ENCODE data around the gene NVL.

Gene NVL

GRCh38 chr1:224201853-224202252 lies 128.1 kb downstream of the NVL start:
- TF ChIP-seq CTCF (IDR thresholded peaks at IDR 0.05; ENCODE audit: borderline replicate concordance, control extremely low read depth, extremely low read depth, insufficient read depth, missing control alignments) = no peak
- no peak for DNase-seq (ENCODE audit: low spot score)
- in situ Hi-C loops (cut with MboI; ENCODE audit: low sequenced_read_pairs, unreplicated experiment) = no loop called here

GRCh38 chr1:224201383-224201782 lies 128.6 kb downstream of the NVL start:
- TF ChIP-seq CTCF (IDR thresholded peaks at IDR 0.05; ENCODE audit: borderline replicate concordance, control extremely low read depth, extremely low read depth, insufficient read depth, missing control alignments) = no peak
- in situ Hi-C loops (cut with MboI; ENCODE audit: low sequenced_read_pairs, unreplicated experiment) = no loop called here
- no peak for DNase-seq (ENCODE audit: low spot score)

GRCh38 chr1:224199679-224200078 lies 130.3 kb downstream of the NVL start:
- in situ Hi-C loops (cut with MboI; ENCODE audit: low sequenced_read_pairs, unreplicated experiment) = no loop called here
- TF ChIP-seq CTCF (IDR thresholded peaks at IDR 0.05; ENCODE audit: borderline replicate concordance, control extremely low read depth, extremely low read depth, insufficient read depth, missing control alignments) = no peak

GRCh38 chr1:224198572-224198971 lies 131.4 kb downstream of the NVL start:
- in situ Hi-C loops (cut with MboI; ENCODE audit: low sequenced_read_pairs, unreplicated experiment) = no loop called here
- DNase-seq (ENCODE audit: low spot score) = no peak
- TF ChIP-seq CTCF (IDR thresholded peaks at IDR 0.05; ENCODE audit: borderline replicate concordance, control extremely low read depth, extremely low read depth, insufficient read depth, missing control alignments) = no peak

More at GRCh38 chr1:224199679-224200078, 130.3 kb downstream of the NVL start:
- DNase-seq (ENCODE audit: low spot score) = peak; percentile 7

- no peak for DNase-seq (ENCODE audit: low spot score)
- in situ Hi-C loops (cut with MboI; ENCODE audit: low sequenced_read_pairs, unreplicated experiment) = no loop called here
- no peak for TF ChIP-seq CTCF (IDR thresholded peaks at IDR 0.05; ENCODE audit: borderline replicate concordance, control extremely low read depth, extremely low read depth, insufficient read depth, missing control alignments)
Measured at GRCh38 chr1:224196813-224197600, 133.0 kb downstream of the NVL start.

GRCh38 chr1:224193319-224193966 lies 136.5 kb downstream of the NVL start:
- in situ Hi-C loops (cut with MboI; ENCODE audit: low sequenced_read_pairs, unreplicated experiment) = no loop called here
- DNase-seq (ENCODE audit: low spot score) = no peak
- TF ChIP-seq CTCF (IDR thresholded peaks at IDR 0.05; ENCODE audit: borderline replicate concordance, control extremely low read depth, extremely low read depth, insufficient read depth, missing control alignments) = no peak

All from GM13976 (cell line).